ENCODE data around the gene LCE2C. TPM values are rescaled to one million over a fixed set of nuclear protein-coding genes. Genes with fewer than 3 reads are reported as not detected.
"Not testable (repeated sequence)": the region's sequence is repeated elsewhere in the genome, so short reads cannot be mapped to it uniquely, and the experiment has no call there.

Gene LCE2C, protein sequence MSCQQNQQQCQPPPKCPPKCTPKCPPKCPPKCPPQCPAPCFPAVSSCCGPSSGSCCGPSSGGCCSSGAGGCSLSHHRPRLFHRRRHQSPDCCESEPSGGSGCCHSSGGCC
- polyA plus RNA-seq, result not detected in 2 replicates
- not detected in 2 replicates for polyA minus RNA-seq

DNA sequence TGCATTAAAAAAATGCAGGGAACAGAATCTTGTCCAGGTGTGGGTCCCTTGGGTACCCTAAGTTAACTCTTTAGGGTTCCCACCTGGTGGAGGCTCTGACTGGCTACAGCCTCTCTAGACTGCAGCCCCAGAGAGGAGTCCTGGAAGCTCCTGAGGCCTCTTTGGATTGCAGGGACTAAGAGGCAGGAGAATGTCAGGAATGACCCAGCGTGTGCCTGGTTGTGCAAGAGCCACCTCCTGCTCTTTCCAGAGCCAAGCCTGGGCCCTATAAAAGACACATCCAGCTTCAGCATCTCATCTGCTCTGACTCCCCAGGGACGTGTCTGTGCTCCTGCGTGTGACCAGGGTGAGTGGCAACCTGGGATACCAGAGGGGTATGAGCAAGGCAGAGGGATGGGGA lies at the start of gene LCE2C:
TSS of gene LCE2C (plus strand) at position 297 of the 400 bp plus-strand sequence. CDS start 737 bp downstream, outside the sequence.
- H4K20me1 ChIP-seq (ENCODE audit: insufficient read depth); H3K27ac ChIP-seq (ENCODE audit: low read length); H3K4me3 ChIP-seq (ENCODE audit: low read length); H3K79me2 ChIP-seq (replicated peaks; ENCODE audit: insufficient read depth, low read length); H3F3A ChIP-seq (ENCODE audit: insufficient read depth, low read length, poor library complexity, severe bottlenecking); H3K27me3 ChIP-seq (ENCODE audit: insufficient read depth, low read depth, low read length); H3K4me2 ChIP-seq (ENCODE audit: low read length); H3K9ac ChIP-seq (ENCODE audit: low read length); H3K9me3 ChIP-seq (ENCODE audit: low read length); H2AFZ ChIP-seq (ENCODE audit: low read depth, low read length); H3K9me2 ChIP-seq (ENCODE audit: insufficient read depth, low read length); H3K36me3 ChIP-seq (ENCODE audit: insufficient read depth, low read length): not testable (repeated sequence)

DNA sequence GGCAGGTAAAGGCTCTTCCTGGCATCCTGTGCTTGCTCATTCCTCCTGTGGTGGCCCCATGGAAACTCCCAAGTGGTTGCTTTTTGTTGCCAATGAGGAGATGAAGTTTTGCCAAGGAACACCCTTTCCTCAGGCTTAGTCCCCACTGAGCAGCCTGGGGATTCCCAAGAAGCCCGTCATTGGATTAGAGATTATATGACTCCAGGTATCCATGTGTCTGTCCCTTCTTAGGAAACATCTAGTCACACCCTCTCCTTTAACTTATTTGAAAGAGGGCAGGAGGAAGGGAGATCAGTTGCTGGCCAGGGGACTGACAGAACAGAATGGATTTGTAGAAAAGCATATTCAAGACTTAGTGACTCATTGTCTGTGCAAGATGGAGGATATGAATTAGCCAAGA lies 48.3 kb upstream of the LCE2C start:
- H2AFZ ChIP-seq (ENCODE audit: low read depth, low read length), result no peak overlapping the region
- H3K79me2 ChIP-seq (replicated peaks; ENCODE audit: insufficient read depth, low read length), result no peaks in the 10 kb centered on the region
- no peaks in the 10 kb centered on the region for H3K9me2 ChIP-seq (ENCODE audit: insufficient read depth, low read length)
- no peak overlapping the region for H3K4me3 ChIP-seq (ENCODE audit: low read length)
- H3K9me3 ChIP-seq (ENCODE audit: low read length), result peaks cover 11% of the 10 kb centered on the region
- TF ChIP-seq, protein P1, sequence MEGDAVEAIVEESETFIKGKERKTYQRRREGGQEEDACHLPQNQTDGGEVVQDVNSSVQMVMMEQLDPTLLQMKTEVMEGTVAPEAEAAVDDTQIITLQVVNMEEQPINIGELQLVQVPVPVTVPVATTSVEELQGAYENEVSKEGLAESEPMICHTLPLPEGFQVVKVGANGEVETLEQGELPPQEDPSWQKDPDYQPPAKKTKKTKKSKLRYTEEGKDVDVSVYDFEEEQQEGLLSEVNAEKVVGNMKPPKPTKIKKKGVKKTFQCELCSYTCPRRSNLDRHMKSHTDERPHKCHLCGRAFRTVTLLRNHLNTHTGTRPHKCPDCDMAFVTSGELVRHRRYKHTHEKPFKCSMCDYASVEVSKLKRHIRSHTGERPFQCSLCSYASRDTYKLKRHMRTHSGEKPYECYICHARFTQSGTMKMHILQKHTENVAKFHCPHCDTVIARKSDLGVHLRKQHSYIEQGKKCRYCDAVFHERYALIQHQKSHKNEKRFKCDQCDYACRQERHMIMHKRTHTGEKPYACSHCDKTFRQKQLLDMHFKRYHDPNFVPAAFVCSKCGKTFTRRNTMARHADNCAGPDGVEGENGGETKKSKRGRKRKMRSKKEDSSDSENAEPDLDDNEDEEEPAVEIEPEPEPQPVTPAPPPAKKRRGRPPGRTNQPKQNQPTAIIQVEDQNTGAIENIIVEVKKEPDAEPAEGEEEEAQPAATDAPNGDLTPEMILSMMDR (IDR thresholded peaks at IDR 0.05; ENCODE audit: poor library complexity, severe bottlenecking), result no peak
- TF ChIP-seq MXI1 (conservative IDR thresholded peaks at IDR 0.05; ENCODE audit: poor library complexity, severe bottlenecking) (no peak), POLR2AphosphoS5 (IDR thresholded peaks at IDR 0.05) (no peak), SMC3 (conservative IDR thresholded peaks at IDR 0.05; ENCODE audit: poor library complexity) (no peak), EP300 (conservative IDR thresholded peaks at IDR 0.05; ENCODE audit: poor library complexity, severe bottlenecking) (no peak), RAD21 (conservative IDR thresholded peaks at IDR 0.05) (no peak), EZH2 (IDR thresholded peaks at IDR 0.05; ENCODE audit: borderline replicate concordance, insufficient read depth, low read length, poor library complexity, severe bottlenecking) (no peak), TAF1 (IDR thresholded peaks at IDR 0.05; ENCODE audit: low read depth) (no peak)
- TF ChIP-seq, protein P2, sequence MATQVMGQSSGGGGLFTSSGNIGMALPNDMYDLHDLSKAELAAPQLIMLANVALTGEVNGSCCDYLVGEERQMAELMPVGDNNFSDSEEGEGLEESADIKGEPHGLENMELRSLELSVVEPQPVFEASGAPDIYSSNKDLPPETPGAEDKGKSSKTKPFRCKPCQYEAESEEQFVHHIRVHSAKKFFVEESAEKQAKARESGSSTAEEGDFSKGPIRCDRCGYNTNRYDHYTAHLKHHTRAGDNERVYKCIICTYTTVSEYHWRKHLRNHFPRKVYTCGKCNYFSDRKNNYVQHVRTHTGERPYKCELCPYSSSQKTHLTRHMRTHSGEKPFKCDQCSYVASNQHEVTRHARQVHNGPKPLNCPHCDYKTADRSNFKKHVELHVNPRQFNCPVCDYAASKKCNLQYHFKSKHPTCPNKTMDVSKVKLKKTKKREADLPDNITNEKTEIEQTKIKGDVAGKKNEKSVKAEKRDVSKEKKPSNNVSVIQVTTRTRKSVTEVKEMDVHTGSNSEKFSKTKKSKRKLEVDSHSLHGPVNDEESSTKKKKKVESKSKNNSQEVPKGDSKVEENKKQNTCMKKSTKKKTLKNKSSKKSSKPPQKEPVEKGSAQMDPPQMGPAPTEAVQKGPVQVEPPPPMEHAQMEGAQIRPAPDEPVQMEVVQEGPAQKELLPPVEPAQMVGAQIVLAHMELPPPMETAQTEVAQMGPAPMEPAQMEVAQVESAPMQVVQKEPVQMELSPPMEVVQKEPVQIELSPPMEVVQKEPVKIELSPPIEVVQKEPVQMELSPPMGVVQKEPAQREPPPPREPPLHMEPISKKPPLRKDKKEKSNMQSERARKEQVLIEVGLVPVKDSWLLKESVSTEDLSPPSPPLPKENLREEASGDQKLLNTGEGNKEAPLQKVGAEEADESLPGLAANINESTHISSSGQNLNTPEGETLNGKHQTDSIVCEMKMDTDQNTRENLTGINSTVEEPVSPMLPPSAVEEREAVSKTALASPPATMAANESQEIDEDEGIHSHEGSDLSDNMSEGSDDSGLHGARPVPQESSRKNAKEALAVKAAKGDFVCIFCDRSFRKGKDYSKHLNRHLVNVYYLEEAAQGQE (IDR thresholded peaks at IDR 0.05; ENCODE audit: borderline replicate concordance), result no peak
- no peaks in the 10 kb centered on the region for H4K20me1 ChIP-seq (ENCODE audit: insufficient read depth)
- H3K36me3 ChIP-seq (ENCODE audit: insufficient read depth, low read length), result no peaks in the 10 kb centered on the region
- H3F3A ChIP-seq (ENCODE audit: insufficient read depth, low read length, poor library complexity, severe bottlenecking), result no peaks in the 10 kb centered on the region
- H3K9ac ChIP-seq (ENCODE audit: low read length), result no peak overlapping the region
- no peaks in the 10 kb centered on the region for H3K27me3 ChIP-seq (ENCODE audit: insufficient read depth, low read depth, low read length)
- no peak overlapping the region for H3K27ac ChIP-seq (ENCODE audit: low read length)
- no peak overlapping the region for H3K4me2 ChIP-seq (ENCODE audit: low read length)

DNA sequence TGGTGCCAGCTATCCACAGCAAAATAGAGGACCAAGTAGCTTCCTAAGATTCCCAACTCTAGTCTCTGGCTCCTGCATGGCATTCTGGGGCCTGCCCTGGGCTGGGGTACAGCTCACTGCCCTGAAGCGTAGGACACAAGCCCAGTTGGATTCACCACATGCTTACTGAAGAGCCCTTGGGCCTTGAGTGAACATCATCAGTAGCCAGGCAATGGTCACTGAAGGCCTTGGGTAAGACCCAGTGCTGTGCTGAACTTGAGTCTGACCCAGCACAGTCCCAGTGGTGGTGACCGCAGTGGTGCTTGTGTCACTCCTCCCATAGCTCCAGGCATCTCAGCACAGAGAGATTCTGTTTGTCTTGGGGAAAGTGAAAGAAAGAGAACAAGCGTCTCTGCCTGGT lies 44.5 kb upstream of the LCE2C start:
- H4K20me1 ChIP-seq (ENCODE audit: insufficient read depth), result no peaks in the 10 kb centered on the region
- no peaks in the 10 kb centered on the region for H3K9me2 ChIP-seq (ENCODE audit: insufficient read depth, low read length)
- H3F3A ChIP-seq (ENCODE audit: insufficient read depth, low read length, poor library complexity, severe bottlenecking), result no peaks in the 10 kb centered on the region
- H3K27ac ChIP-seq (ENCODE audit: low read length), result no peak overlapping the region
- H3K9ac ChIP-seq (ENCODE audit: low read length), result no peak overlapping the region
- H3K27me3 ChIP-seq (ENCODE audit: insufficient read depth, low read depth, low read length), result no peaks in the 10 kb centered on the region
- H3K4me2 ChIP-seq (ENCODE audit: low read length), result no peak overlapping the region
- no peaks in the 10 kb centered on the region for H3K79me2 ChIP-seq (replicated peaks; ENCODE audit: insufficient read depth, low read length)
- H2AFZ ChIP-seq (ENCODE audit: low read depth, low read length), result no peak overlapping the region
- H3K36me3 ChIP-seq (ENCODE audit: insufficient read depth, low read length), result no peaks in the 10 kb centered on the region
- H3K4me3 ChIP-seq (ENCODE audit: low read length), result no peak overlapping the region
- H3K9me3 ChIP-seq (ENCODE audit: low read length), result no peaks in the 10 kb centered on the region
- no peak for TF ChIP-seq MXI1 (conservative IDR thresholded peaks at IDR 0.05; ENCODE audit: poor library complexity, severe bottlenecking)
- TF ChIP-seq, protein P1 (IDR thresholded peaks at IDR 0.05; ENCODE audit: poor library complexity, severe bottlenecking), result no peak
- no peak for TF ChIP-seq RAD21 (conservative IDR thresholded peaks at IDR 0.05)
- no peak for TF ChIP-seq SMC3 (conservative IDR thresholded peaks at IDR 0.05; ENCODE audit: poor library complexity)
- TF ChIP-seq POLR2AphosphoS5 (IDR thresholded peaks at IDR 0.05), result no peak
- TF ChIP-seq TAF1 (IDR thresholded peaks at IDR 0.05; ENCODE audit: low read depth), result no peak
- TF ChIP-seq EP300 (conservative IDR thresholded peaks at IDR 0.05; ENCODE audit: poor library complexity, severe bottlenecking), result no peak
- TF ChIP-seq, protein P2 (IDR thresholded peaks at IDR 0.05; ENCODE audit: borderline replicate concordance), result no peak
- TF ChIP-seq EZH2 (IDR thresholded peaks at IDR 0.05; ENCODE audit: borderline replicate concordance, insufficient read depth, low read length, poor library complexity, severe bottlenecking), result no peak
